ENCODE measurements around the gene CHD1.

GRCh38 chr5:98804066-98804465 is 124.7 kb downstream of the CHD1 start:
- TF ChIP-seq CTCF (IDR thresholded peaks at IDR 0.05) (no peak), POLR2AphosphoS5 (IDR thresholded peaks at IDR 0.05) (no peak), POLR2A (IDR thresholded peaks at IDR 0.05) (no peak)

Measured in upper lobe of left lung (tissue), 4 donors.